Left ventricle myocardium superior (tissue), 1 donor: ENCODE data around the gene SIK2. TPM values are rescaled to one million over a fixed set of nuclear protein-coding genes. Genes with fewer than 3 reads are reported as not detected.
A peak's percentile ranks its signal among the peaks of the same experiment; 100 is the strongest.
"Not testable (repeated sequence)": the region's sequence is repeated elsewhere in the genome, so short reads cannot be mapped to it uniquely, and the experiment has no call there.

ENCODE experiments used
- ATAC-seq: fragments of 200-7000 bp; cut with Tn5 transposase; one replicate; pipeline ENCODE4 v1.9.1; 2020; ENCODE audit warnings: mild to moderate bottlenecking, moderate library complexity
- DNase-seq: peaks from one replicate; pipeline ENCODE4 v3.0.0-alpha.2; 2020
- intact Hi-C: fragments of 100-400 bp; cut with micrococcal nuclease; formaldehyde crosslinking; loops from one replicate; pipeline ENCODE4 v1.11.0; 2022
- total RNA-seq: library from RNA; stranded (reverse); fragmentation: NEBNext Ultra II Directional; extraction: Animal tissue kit (Norgen Biotek cat#: 25700); gene quantifications from one replicate; pipeline ENCODE4 v1.2.1, GENCODE V29; 2021
- donor health status: DM: no; HTN: yes; CAD: no; lungs with severe emphysema.

The SIK2 gene
- total RNA-seq, 1 donor from 2014 or later = 17.8 TPM

DNA sequence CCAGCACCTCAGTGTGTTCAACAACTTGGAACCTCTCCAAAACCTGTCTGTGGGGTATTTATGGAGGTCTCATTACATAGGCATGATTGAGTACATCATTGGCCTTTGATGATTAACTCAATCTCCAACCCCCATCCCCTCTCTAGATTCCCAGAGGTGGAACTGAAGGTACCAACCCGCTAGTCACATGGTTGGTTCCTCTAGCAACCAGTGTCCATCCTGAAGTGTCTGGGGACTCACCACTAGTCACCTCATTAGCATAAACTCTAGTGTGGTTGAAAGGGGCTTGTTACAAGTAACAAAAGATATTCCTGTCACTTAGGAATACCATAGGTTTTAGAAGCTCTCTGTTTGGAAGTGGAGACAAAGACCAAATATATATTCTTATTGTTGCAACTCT, 40.3 kb downstream of the SIK2 start:
- no peak for ATAC-seq
- no peak for DNase-seq
- intact Hi-C loops = no loop called here

DNA sequence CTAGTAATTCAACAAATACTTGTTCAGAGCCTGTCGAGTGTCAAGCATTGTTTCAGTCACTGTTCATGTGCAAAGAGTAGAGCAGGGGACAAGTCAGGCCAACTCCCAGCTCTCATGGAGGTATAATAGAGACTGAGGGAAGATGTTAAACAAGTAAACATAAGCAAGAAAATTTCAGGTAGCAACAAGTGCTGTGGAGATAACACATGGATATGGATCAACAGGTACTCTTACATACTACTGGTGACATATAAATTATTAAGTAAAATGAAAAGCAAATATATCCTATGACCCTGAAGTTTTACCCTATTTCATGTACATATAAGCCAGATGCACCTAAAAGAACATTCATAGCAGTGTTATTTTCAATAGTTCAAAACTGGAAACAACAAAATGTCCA, 42.7 kb downstream of the SIK2 start:
- intact Hi-C loops = no loop called here
- DNase-seq (no peak), ATAC-seq (no peak)

DNA sequence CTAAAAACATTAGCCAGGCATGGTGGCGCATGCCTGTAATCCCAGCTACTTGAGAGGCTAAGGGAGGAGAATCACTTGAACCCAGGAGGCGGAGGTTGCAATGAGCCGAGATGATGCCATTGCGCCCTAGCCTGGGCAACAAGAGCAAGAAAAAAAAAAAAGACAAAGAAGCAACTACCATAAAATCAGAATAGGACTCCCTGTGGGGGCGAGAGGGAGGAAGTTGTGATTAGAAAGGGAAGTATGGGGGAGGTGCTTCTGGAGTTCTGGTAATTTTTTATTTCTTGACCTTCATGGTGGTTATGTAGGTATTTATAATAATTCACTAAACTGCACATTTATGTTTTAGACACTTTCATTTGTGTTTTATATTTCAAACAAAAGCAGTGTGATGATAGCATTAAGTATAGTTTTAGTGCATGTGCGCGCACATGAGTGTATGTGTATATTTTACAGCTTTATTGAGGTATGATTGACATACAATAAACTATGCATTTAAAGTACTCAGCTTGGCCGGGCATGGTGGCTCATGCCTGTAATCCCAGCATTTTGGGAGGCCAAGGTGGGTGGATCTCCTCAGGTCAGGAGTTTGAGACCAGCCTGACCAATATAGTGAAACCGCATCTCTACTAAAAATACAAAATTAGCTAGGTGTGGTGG, 43.5 kb downstream of the SIK2 start:
- DNase-seq = no peak
- no peak for ATAC-seq
- intact Hi-C loops = no loop called here

DNA sequence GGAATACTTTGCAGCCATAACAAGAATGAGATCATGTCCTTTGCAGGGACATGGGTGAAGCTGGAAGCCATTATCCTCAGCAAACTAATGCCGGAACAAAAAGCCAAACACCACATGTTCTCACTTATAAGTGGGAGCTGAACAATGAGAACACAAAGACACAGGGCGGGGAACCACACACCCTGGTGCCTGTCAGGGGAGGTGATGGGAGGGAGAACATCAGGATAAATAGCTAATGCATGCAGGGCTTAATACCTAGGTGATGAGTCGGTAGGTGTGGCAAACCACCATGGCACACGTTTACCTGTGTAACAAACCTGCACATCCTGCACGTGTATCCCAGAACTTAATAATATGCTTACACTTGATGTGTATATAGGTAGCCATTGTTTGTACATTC, 49.1 kb downstream of the SIK2 start:
- DNase-seq, intact Hi-C loops, ATAC-seq: not testable (repeated sequence)

DNA sequence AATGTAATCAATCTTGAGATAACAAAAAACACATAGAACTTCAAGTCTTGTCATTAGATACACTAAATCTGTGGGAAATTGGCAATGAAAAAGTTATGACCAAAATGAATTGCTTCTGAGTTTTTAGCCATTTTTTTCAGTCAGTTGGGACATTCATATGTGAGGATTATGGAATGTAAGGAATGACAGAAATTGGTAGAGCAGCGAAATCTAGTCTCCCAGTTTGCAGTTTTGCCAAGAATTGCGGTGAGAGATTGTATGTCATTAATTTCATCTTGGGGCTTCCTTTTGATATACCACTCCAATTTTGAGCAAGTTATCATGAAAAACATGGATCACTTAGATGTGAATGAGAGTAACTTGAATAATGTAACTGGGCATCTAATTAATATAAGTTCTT, 49.9 kb downstream of the SIK2 start:
- ATAC-seq = no peak
- intact Hi-C loops = no loop called here
- DNase-seq = no peak

DNA sequence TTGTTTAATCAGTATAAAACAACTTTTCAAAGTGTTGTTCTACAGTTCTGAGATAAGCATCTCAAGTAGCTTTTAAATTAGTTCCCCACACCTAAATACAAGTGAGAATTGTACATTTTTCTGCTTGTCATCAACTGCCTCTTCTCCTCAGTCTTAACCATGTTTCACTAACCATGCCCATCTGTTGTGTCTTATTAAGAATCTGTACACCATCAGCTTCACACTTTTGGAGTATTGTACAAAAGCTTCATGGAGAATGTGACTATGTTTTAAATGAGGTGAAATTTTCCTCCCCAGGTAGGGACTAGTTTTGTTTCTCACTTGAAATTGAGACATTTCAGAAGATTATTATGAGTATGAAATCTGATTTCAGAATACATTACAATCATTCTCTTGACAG, 52.4 kb downstream of the SIK2 start:
- DNase-seq (no peak), ATAC-seq (no peak)
- intact Hi-C loops = no loop called here

DNA sequence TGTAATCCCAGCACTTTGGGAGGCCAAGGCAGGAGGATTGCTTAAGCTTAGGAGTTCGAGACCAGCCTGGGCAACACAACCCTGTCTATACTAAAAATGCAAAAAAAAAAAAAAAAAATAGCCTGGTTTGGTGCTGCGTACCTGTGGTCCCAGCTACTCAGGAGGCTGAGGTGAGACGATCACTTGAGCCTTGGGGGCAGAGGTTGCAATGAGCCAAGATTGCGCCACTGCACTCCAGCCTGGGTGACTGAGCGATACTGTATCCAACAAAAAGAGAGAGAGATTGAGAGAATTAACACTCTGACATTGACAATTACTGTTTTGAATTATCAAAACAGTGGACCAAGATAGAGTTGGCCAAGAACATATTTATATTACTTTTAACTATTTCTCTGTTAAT, 53.7 kb downstream of the SIK2 start:
- intact Hi-C loops = no loop called here
- DNase-seq (no peak), ATAC-seq (no peak)

DNA sequence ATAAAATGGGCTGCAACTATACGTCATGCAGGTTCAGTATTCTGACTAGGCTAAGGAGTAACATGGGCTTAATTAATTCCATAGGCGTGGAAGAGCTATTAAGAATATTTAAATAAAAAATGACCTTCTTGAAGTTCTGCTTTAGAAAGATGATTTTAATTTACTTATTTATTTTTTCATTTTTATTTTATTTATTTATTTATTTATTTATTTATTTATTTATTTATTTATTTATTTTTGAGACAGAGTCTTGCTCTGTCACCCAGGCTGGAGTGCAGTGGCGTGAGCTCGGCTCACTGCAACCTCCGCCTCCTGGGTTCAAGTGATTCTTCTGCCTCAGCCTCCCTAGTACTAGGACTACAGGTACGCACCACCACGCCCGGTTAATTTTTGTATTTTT, 55.7 kb downstream of the SIK2 start:
- intact Hi-C loops, ATAC-seq, DNase-seq: not testable (repeated sequence)

DNA sequence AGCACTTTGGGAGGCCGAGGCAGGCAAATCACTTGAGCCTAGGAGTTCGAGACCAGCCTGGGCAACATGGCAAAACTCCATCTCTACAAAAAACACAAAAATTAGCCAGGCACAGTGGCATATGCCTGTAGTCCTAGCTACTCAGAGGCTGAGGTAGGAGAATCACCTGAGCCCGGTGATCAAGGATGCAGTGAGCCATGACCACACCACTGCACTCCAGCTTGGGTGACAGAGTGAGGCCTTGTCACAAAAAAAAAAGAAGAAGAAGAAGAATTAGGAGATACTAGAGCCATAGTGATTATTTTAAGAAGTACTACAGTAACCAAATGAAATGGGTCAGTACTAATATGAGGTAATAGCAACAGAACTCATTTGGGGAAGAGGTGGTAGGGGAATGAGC, 56.2 kb downstream of the SIK2 start:
- ATAC-seq, intact Hi-C loops, DNase-seq: not testable (repeated sequence)

DNA sequence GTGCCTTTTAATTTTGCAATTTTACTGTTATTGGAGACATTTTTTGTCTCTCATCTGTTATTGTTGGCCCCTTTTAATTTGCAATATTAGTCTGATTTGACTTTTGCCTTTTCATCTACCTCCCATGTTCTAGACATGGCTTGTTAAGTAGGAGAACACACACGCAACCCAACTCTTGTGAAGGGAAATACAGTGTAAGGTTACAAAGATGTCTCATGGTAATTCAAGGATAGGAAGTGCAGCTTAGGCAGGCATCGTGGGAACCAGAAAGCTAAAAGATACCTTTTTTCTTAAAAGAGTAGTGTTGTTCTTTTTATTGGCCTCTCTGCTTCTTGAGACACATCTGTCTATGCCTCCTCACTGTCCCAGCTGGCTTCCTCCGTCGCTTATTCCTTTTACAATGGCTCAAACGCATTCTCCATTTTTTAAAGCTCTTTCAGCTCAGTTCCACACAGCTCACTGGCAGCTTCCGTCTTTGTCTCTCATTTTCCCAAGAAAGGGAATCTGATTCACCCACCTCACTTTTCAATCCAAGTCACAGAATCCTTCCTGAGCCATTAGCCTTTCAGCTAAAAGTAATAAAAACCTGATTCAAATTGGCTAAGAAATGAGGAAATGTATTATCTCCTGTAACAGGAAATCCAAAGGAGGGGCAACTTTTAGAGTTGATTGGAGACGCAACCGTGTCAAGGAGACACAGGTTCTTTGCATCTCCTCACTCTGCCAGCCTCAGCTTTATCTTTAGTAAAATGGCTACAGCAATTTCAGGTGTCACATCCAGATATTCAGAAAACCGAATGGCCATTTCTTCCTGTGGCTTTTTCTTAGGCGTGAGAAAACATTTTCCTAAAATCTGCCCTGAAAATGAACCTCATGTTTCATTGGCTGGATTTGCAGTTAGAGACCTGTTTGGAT, 57.2 kb downstream of the SIK2 start:
- DNase-seq = no peak
- ATAC-seq = no peak
- intact Hi-C loops = no loop called here

DNA sequence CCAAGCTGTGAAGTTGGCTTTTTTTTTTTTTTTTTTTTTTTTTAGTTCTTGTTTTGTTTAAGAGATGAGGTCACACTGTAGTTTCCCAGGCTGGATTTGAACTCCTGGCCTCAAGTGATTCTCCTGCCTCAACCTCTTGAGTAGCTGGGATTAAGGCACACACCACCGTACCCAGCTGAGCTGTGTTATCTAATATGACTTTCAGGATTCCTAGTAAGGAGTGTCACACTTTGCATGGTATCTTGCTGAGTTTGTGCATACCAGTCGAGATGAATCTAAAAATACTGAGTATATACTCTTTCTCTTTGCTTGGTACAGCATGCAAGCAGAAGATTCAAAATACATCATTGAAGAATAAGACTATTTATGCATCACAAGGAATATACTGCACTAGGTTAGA, 58.6 kb downstream of the SIK2 start:
- ATAC-seq = no peak
- intact Hi-C loops = no loop called here
- no peak for DNase-seq

DNA sequence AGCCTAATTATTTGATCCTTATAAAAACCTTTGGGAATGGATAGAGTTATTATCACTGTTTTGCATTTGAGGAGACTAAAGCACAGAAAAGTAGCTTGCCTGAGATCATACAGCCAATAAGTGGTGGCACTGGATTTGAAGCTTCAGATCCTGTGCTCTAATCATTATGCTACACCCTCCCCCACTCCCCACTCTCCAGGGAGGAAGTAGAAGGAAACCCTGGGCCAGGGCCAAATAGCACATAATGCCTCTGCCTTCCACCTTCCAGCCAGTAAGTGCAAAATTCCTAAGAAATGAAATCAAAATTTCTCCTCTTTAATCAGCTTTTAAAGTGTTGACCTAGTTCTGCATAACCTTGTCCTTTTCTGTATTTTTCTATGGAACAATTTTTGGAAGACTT, 61.6 kb downstream of the SIK2 start:
- DNase-seq (peak; percentile 56), ATAC-seq (peak; percentile 85)
- intact Hi-C loops = no loop called here

DNA sequence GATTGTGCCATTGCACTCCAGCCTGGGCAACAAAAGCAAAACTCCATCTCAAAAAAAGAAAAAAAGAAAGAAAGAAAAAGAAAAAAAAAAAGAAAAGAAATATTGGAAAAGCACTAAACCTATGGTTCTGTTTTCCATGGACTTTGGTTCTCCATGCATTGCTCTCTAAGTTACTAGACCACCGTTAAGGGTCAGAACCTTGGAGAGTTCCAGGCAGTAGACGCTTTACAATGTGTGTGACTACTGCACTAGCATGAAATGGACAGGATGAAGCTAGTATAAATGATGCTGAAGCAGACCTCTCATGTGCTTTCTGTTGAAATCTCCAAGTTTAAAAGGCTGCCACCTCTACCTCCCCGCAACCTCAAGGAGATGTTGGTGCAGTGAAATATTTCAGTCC, 63.5 kb downstream of the SIK2 start:
- intact Hi-C loops = no loop called here
- DNase-seq (no peak), ATAC-seq (peak; percentile 51)

DNA sequence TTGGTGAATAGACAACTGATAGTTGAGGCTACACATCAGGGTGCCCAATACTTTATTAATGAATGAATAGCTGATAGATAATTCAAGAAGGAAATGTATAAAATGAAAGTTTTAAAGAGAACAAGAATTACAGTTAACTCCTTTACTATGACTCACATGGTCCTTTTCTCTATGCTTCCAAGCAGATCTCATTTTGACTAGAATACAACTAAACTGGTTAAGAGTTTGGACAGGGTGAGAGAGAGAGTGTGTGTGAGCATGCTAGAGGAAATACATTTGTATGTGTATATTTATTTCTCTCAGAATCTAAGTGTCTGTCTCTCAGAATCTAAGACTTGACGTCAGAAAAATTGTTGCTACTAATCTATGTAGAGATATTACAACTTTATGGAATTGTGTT, 66.7 kb downstream of the SIK2 start:
- DNase-seq = no peak
- intact Hi-C loops = no loop called here
- no peak for ATAC-seq

DNA sequence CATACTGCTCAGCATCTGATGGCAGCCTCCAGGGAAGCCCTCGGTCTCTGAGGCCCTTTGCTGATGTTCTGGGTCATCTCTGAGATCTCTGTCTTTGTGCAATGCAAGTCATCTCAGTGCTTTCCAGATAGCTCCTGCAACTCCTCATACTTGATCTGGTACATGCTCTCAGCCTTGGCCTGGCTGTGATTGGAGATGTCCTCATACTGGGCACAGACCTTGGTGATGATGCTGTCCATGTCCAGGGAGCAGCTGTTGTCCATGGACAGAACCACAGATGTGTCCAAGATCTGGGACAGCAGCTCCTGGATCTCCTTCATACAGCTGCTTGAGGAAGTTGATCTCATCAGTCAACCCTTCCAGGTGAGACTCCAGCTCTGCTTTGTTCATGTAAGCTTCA, 69.1 kb downstream of the SIK2 start:
- intact Hi-C loops = no loop called here
- ATAC-seq (no peak), DNase-seq (no peak)

DNA sequence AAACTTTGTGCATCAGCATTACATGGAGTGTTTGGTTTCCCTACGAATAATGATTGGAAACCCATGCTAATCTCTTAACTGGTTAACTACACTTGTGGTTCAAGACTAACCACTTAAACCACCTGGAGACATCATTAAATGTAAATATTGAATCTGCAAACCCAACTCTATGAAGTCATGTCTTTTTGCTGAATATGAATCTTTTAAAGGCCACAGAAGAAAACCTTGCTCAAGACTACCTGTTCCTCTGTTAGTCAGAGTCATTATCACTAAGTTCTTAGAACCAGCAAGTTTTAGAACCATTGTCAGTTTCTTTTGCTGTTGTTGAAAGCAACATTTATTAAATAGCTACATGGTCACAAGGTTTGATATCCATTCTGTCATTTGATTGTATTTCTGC, 70.7 kb downstream of the SIK2 start:
- intact Hi-C loops = no loop called here
- DNase-seq (no peak), ATAC-seq (no peak)

DNA sequence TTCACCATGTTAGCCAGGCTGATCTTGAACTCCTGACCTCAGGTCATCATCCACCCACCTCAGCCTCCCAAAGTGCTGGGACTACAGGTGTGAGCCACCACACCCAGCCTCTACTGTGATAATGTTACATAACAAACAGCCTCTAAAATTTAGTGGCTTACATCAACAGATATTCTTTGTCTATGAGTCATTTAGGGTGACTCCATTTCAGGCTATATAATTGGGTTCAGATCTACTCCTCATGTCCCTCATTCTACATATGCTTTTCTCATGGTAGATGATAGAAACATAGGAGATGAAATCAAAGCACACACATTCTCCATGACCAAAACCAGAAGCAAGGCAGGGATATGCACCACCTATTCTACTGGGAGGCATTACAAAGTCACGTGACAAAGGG, 72.7 kb downstream of the SIK2 start:
- intact Hi-C loops = no loop called here
- DNase-seq (no peak), ATAC-seq (no peak)

DNA sequence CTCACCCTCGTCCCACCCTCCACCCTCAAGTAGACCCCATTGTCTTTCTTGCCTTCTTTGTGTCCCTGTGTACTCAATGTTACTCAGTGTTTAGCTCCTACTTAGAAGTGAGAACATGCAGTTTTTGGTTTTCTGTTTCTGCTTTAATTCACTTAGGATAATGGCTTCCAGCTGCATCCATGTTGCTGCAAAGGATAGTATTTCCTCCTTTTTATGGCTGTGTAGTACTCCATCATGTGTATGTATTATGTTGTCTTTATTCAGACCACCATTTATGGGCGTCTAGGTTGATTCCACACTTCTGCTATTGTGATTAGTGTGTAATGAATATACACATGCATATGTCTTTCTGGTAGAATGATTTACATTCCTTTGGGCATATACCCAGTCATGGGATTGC, 73.6 kb downstream of the SIK2 start:
- intact Hi-C loops = no loop called here
- ATAC-seq (no peak), DNase-seq (no peak)

DNA sequence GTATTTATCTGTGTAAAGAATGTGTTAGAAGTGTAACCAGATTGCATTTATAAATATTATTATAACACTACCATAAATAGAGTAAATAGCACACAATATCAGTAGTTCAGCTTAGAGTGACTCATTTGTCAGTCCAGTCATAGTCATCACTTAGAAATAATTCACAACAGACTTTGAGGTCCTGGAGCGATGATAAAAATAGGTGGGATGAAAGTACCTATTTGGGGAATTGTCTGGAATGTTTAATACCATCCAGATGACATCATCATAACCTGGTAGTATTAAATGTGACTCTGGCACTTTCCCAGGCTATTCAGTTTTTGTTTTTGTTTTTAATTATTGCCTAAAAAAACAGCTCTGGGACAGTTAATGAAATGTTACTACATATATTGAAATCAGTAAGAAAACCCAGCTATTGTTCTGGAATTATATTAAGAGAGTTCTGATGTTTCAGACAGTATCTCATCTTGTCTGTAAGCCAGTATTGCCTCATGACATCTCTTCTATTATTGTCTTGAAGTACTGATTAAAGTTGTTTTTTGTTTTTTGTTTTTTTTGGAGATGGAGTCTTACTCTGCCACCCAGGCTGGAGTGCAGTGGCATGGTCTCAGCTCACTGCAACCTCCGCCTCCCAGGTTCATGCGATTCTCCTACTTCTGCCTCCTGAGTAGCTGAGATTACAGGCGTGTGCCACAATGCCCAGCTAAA, 74.8 kb downstream of the SIK2 start:
- ATAC-seq = peak; percentile 73
- no peak for DNase-seq
- intact Hi-C loops = no loop called here

DNA sequence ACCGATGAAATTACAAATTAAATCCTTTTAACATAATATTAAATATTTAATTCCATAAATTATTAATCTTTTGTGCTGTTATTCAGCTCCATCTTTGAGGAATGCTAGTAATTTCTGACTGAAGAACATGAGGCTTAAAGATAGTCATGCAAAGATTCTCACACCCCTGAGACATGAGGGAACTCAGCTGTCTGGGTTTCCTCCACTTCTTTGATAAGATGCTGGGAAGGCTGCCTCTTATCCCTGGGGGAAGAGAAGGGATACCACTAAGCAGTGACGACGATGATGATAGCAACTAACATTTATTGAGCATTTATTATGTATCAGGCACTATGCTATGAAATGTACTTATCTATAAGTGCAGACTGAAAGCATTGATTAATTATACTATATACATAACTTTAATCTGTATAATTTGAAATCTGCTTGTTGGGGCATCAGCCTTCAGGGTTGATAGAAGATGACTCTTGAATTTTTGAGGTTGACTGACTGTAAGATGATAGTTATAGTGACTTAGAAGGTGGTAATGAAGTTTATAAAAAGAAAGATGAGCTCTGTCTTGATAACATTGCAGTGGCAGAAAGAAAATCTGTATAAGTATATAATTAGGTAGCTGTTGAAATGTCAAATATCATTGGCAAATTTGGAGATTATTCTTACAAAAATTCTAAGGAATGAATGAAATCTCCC, 78.4 kb downstream of the SIK2 start:
- intact Hi-C loops = no loop called here
- DNase-seq = no peak
- no peak for ATAC-seq
